ACHN (cell line): ENCODE data around the gene DNAJB5.
A peak's percentile ranks its signal among the peaks of the same experiment; 100 is the strongest.

Source experiments
- DNase-seq: peaks from one replicate; pipeline ENCODE4 v3.0.0-alpha.2; 2015
- in situ Hi-C: cut with HindIII; loops from 2 replicates; pipeline ENCODE4 v1.10.0; 2017; ENCODE audit warnings: low sequenced_read_pairs, low pct_ligation_motif_present, low pct_unique_long_range_greater_than_20kb

The DNAJB5 gene

DNA sequence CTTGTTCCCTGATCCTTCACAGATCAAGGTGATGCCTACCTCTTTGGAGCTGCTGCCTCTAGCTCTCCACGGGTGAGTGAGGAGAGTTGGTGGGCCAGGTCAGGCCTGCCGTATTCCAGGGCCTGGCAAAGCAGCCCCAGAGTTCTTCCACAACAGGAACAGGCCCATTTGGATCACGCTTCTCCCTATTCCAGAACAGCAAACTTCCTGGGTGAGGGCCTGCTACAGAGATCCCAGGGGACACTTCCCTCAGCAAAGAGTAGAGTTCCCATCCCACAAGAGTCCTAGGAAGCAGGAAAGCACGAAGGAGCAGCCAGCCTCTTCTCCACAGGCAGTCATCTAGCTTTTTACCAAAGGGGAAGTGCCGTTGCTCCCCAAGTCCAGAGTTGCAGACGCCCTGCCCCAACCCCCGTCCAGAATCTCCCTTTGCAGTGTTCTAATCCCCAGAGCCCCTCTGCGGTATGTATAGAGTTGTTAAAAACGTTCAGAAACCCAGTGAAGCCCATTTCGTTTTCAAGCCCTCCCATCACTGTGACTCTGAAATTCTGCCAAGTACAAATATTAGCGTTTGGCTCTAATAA lies 9.3 kb upstream of the DNAJB5 start:
- in situ Hi-C loops, result no loop called here
- no peak for DNase-seq

DNA sequence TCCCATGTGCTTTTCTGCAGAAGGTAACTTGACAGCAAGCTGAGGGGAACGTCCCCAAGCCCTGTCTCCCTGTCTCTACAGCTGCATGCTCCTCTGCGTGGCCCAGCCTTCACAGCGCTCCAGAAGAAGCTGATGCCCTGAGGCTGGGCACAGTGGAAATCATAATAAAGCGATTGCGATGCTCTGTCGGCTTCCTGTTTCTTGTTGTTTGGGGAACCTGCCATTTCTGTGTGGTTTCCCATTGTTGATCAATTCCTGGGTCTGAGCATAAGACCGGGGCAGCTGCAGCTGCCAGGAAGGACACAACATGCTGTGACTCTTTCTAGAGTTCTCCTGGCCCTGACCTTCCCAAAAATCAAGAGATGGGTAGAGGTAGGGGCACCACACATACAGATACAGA lies 7.2 kb upstream of the DNAJB5 start:
- in situ Hi-C loops, result no loop called here
- no peak for DNase-seq

DNA sequence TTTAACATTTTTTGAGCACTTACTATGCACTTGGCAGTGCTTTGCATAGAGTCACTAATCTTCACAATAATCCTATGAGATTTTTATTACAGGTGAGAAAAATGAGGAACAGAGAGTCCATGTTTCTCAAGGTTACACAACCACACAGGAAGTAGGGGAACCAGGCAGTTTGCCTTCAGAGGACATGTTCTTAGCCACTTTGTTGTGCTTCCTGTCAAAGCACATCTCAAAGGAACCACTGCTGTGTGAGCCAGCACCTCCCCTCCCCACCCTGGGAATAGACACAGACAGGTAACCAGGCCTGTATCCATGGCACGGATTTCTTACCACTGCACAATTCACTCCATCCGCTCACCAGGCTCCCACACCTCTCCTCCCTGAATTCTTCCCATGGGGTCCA lies 6.3 kb upstream of the DNAJB5 start:
- in situ Hi-C loops, result no loop called here
- no peak for DNase-seq

DNA sequence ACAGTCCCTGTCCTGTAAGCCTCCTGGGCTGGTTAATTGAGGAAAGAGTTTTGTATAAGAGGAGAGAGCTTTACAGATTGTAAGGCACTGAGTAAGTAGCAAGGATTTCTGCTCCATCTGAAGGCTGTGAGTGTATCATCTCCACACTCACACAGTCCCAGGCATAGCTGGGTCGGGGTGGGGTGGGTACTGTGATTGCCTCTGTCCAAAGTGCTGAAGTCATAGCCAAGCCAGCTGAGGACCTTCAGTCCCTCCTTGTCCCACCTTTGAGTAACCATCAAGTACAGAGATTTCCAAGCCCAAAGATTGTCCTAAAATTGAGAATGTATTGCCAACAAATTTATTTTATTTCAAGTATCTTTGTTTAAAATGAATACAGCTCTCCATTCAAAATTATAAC lies 5.5 kb upstream of the DNAJB5 start:
- in situ Hi-C loops, result no loop called here
- peak; percentile 45 for DNase-seq

DNA sequence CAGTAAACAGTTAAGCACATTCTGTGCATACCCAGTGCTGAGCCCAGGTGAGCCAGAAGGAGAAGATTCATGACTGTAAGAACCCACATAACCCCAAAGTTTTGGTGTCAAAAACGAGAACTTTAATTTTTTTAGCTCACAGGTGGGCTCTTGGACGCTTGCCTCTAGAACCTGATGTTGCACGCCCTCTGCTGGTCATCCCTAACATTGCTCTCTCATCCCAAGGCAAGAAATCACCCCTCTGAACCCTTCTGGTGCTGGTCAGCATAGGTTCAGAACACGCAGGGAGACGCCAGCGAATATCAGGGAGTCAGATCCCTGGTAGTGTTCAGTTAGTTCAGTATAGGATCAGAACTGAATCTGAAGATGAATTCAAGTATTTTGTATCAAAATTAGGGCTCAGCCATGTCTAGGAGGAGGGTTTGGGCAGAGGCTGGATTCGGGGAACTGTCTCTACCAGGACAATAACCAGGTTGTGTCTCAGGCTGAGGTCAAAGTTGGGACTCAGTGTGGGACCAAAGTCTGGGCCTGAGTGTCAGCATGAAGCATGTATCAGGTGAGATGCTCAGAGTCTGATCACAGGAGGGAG lies 4.1 kb upstream of the DNAJB5 start:
- peak; percentile 62 for DNase-seq
- in situ Hi-C loops, result no loop called here

DNA sequence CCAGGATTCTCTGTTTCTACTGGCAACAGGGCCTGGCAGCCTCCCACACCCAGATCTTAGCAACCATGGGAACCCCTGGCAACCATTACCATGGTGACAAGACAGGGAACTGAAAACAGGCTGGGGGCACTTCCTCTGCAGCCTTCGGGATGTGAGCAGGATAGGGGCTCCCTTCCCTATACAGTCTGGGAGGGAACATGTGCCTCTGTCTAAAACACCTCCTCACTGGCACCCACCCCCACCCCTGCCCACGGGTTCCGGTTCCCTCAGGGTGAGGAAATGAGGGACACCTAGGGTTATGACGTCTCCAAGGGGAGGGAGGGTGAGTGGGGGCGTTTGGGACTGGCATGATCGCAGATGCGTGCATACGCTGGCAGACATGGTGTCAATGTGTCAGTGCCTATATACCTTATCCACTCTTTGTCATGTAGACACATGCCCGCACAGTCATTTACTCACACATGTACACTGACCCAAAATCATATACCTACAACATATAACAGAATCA lies 3.0 kb upstream of the DNAJB5 start:
- in situ Hi-C loops, result no loop called here
- no peak for DNase-seq

DNA sequence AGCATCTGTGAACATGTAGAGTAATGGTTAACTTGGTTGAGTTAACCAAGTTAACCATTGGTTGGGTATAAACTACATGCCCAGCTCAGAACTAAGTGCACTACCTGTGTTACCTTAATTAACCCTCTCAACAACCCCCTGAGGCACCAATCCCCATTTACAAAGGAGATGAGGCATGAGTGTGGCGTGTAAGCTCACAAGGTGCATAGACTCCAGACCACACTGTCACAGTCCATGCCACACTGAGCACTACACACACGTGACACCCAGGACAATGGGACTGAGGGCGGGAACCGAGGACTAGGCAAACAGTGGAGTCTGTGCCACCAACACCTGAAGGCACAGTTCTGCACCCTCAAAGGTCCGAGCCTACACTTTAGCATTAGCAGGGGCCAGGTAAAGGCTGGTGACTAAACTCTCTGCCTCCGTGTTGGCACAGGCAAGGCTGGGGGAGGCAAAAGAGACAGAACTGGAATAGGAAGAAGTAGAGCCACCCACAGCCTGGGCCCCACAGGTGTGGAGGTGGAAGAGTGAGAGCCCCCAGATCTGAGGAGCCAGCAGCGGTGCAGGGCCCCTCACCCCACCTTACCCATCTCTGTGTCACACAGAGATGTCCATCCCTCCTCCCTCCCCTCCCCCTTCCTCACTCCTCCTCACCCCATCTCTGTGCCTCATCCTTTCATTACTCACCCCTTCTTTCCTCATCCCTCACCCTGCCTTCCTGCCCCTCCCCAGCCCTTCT lies 2.2 kb upstream of the DNAJB5 start:
- DNase-seq, result no peak
- in situ Hi-C loops, result no loop called here

DNA sequence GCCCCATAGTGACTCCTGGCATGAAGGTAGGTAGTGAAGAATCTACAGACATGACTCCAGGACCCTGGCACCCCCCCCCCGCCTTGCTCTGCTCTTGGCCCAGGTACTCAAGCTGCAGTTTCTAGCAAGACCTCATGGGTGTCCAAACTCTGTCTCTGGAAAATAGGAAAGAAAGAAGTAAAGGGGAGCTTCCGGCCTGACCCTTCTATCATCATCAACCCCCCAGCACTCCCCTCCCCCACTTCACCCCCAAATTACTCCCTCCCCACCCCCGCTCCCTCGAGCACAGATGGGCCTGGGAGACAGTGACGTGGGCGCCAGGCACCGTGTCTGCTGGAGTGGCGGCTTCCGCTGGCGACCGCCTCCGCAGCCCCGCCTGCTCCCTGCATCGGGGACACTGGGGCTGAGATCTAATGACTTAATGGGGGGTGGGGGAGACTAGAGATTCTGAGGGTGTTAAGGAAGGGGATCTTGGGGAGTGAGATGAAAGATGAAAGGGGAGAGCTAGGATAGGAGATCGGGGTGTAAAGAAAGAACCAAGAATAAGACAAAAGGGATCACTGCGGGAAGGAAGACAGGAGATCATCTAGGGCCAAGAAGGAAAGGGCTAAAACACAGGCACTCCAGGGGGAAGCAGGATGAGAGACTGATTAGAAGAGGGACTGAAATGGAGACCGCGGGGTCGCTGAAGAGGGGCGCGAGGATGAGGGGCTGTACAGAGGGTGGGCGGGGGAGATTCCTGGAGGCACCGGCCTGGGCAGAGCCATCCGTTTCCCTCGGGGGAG lies 1.1 kb upstream of the DNAJB5 start:
- no peak for DNase-seq
- in situ Hi-C loops, result no loop called here

DNA sequence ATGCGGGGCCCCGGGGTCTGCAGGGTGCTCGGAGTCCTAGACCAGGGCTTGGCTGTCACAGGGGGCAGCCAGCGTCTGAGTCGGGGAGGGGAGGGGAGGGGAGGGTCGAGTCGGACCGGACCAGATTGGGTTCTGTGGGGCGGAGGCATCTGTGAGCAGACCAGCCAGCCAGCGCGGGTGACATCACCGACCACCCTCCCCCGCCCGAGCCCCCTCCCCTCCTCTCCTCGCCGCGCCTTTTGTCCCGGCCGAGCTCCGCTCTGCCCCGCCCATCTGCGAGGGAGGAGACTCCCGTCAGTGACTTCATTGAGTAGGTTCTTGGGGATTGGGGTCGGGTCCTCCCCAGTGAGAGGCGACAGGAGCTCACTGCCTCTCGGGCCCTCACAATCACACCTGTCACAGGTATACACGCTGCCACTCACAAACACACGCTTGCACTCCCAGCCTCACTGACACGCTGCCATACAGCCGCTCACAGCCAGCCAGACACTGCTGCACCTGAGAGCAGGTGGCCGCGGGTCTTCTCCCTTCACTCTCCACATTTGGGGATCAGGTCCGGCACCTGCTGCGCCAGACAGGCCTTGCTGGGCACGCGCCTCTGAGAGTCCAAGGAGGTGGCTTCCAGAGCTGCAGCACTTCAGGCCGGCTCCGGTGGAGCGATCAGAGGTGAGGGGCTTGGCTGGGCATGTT lies 546 bp downstream of the DNAJB5 start:
- peak; percentile 30 for DNase-seq
- in situ Hi-C loops, result no loop called here

DNA sequence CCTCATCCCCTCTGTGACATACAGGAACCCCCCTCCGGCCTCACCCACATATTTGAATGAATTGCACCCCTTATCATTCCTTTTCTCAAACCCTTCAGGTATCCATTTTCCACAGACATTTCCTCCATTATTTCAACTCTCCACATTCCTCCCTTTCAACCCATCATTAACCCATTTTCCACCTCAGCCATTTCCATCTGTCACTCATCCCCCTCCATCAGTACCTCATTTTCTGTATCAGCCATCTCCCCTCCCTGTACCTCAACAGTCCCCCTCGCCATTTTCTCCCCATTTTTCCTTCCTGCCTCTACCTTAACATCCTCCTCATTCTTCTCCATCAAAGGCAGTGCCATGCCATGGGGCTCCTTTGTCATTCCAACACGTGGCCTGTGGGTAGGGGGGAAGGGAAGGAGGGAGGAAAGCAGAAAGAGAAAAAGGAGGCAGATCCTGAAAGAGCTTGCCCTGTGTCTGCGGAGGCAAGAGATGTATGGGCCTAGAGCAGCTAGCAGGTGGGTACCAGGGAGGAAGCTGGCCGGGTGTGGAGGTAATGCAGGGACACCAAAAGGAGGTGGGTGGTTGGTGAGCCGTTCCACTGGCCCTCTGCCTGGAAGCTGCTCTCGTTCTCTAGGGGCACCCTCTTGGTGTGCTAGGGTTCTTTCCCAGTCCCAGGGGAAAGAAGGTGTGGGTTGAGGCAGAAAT lies 1.5 kb downstream of the DNAJB5 start:
- DNase-seq, result no peak
- in situ Hi-C loops, result no loop called here

DNA sequence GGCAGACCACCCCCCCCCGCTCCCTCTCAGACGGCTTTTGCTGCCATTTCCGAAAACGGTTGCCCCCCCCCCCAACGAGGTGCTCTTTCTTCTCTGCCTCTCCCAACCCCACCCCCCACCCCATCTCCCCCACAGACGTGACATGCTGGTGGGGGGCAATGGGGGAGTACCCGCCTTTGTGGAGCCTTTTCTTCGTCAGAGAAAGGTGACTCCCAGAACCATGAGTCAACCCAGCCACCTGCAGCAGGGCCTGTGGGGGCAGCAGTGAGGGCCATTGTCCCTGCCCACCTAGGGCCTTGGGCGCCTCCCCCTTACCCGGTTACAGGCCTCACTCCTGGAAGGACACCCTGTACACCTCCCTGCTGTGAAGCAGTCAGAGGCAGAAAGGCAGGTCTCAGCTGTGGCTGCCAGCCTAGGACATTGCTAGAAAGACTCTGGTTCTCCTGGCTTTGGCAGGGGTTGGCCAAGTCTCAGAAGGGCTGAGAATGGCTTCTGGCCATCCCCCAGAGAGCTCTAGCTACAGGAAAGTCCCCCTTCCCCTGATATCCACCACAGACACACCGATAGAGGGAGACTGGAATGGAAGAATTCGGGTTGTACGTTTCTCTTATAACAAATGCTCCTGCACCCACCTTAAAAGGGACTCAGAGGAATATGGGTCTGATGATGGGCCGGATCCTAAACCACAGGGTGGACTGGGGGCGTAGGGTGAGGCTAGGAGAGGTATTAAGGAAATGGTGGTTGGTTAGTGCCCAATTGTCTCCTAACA lies 2.2 kb downstream of the DNAJB5 start:
- peak; percentile 25 for DNase-seq
- in situ Hi-C loops, result no loop called here

DNA sequence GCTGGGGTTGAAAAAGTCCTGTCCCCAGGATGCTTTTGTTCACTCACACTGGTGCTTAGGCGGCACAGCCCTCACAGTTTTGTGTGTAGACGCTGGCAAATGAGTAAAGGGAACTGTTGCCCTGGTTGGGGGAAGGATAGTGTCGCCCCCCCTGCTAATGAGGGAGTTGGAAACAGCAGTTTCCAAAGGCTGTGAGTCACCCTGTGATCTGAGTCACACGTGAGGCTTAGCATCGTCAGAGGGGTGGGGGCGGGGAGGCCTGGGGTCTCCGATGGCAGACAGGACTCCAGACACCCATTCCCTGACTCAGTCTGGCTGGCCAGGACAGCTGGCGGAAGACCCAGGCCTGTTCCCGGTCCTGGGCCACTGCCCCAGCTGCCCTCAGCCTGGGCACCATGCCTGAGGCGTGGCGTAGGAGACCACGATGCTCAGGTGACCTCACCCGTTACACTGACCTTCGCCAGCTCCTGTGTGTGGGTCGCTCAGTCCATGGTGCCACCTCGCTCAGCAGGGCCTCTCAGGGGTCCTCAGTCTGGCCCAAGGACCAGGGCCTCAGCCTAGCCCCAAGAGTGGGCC lies 2.9 kb downstream of the DNAJB5 start:
- peak; percentile 49 for DNase-seq
- in situ Hi-C loops, result no loop called here

DNA sequence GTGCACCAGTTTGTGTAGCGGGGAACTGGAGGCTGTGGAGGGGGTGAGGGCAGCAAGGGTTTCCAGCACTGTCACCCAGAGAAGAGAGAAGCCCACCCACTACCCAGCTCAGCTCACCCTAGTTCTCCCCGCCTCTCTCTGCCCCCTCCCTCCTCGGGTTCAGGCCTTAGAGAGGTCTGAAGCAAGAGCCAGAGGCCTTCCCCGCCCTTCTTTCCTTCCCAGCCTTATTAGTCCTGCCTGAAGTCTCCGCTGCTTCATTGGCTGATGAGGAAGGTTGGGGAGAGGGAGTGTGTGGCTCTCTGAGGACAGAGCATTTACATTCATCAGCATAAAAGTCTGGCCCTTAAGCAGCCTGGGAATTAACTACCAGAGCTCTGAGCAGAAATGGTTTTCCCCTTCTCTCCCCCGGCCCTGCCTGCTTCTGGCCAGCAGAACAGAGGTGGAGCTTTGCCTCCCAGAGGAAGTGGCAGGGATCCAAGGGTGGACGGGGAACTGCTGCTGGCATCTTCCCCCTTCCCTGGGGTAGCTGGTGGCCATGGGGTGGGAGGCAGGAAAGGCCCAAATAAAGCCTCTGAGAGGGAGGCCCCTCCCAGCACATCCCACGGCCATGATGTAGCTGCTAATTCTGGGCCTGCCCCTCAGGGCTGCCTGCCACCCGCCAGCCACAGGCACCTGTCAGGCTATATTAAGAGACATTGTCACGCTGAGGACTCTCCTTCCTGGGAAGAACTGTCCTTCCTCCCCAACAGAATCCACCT lies 4.1 kb downstream of the DNAJB5 start:
- DNase-seq, result no peak
- in situ Hi-C loops, result no loop called here

DNA sequence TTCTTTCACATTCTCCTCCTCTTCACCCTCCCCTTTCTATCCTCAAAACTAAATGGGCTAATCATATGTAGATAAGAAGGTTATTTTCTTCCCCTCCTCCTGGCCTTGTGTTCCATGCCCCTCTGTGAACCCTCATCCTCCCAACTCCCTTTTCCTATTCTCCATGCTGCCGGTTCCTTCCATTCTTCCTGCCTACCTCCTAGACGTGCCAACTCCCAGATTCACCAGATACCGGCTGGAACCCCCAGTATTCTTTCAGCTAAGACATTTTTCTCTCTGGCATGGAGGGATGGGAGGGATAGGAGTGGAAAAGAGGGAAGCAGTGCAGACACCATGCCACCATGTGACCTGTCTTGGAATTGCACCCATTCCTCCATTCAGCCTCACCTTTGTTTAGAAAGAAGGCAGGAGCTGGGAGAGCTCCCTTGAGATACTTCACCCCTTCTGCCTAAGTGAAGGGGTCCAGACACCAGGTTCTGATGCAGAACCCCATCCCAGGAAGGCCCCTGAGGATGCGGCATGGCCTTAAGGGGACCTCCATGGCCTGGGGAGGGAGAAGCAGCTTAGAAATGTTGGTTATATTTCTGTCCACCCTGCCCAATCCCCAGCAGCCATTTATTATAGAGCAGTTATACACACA lies 4.8 kb downstream of the DNAJB5 start:
- peak; percentile 48 for DNase-seq
- in situ Hi-C loops, result no loop called here

DNA sequence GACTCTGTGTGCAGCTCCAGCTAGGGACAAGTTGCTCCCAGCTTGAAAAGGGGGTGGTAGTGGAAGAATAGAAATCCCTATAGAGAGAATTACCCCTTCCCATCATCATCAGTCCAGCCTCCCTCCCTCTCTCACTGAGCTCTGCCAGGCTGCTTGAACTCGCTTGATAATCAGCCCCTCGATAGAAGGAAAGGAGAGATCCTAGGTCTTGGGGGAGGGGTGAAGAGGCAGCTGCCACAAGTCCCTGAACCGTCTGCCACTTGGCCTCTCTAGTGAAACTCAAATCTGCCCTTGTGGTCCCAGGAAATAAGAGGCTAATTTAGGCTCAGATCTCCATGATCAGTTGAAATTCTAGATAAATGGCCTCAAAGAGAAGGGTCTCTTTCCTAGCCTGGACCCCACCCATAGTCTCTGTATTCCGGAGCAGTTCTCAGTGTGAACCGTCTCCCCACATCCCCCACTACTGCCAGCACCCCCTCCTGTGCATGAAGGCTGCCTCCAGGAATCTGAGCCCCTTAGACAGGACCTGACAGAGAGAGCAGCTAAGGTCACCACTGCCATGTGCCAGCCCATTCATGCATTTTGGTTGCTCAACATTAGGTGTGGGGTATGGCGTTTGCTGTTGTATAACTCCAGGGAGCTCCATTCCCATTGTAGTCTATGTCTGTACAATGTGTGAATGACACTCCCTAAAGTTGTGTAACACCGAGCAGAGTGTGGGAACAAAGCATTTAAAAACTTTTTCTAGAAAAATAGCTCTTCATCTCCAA lies 5.5 kb downstream of the DNAJB5 start:
- no peak for DNase-seq
- in situ Hi-C loops, result no loop called here
